Ammon's horn (tissue), 1 donor: ENCODE results near the gene MSI1.
"Not testable (repeated sequence)": the region's sequence is repeated elsewhere in the genome, so short reads cannot be mapped to it uniquely, and the experiment has no call there.

Experiments
- DNase-seq: peaks from one replicate; pipeline ENCODE4 v3.0.0-alpha.2; 2016; ENCODE audit warnings: low spot score

Gene MSI1

GRCh38 chr12:120356567-120357030 lies 12.4 kb downstream of the MSI1 start:
- peak; percentile 91 for DNase-seq

GRCh38 chr12:120353556-120354317 lies 15.2 kb downstream of the MSI1 start:
- DNase-seq, result no peak

GRCh38 chr12:120353136-120353535 lies 15.8 kb downstream of the MSI1 start:
- DNase-seq, result no peak

GRCh38 chr12:120352117-120352516 lies 16.8 kb downstream of the MSI1 start:
- DNase-seq, result no peak

GRCh38 chr12:120350576-120351350 lies 18.2 kb downstream of the MSI1 start:
- no peak for DNase-seq

GRCh38 chr12:120347766-120348165 lies 21.2 kb downstream of the MSI1 start:
- no peak for DNase-seq

- DNase-seq, result no peak
These were observed 22.3 kb downstream of the MSI1 start for GRCh38 chr12:120346681-120347080.

- DNase-seq, result no peak
These were observed 22.9 kb downstream of the MSI1 start for GRCh38 chr12:120346031-120346430.

GRCh38 chr12:120343692-120344091 lies 25.3 kb downstream of the MSI1 start:
- DNase-seq, result no peak

GRCh38 chr12:120343039-120343537 lies 25.9 kb downstream of the MSI1 start:
- no peak for DNase-seq

GRCh38 chr12:120342175-120343038 lies 26.6 kb downstream of the MSI1 start:
- no peak for DNase-seq

GRCh38 chr12:120339256-120339655 lies 29.7 kb downstream of the MSI1 start:
- DNase-seq, result no peak

- no peak for DNase-seq
These were observed 31.2 kb downstream of the MSI1 start for GRCh38 chr12:120337730-120338129.

- not testable (repeated sequence) for DNase-seq
These were observed 32.6 kb downstream of the MSI1 start for GRCh38 chr12:120336392-120336791.

- not testable (repeated sequence) for DNase-seq
These were observed 33.5 kb downstream of the MSI1 start for GRCh38 chr12:120335447-120335846.

GRCh38 chr12:120332523-120332922 lies 36.4 kb downstream of the MSI1 start:
- DNase-seq, result no peak

- DNase-seq, result no peak
These were observed 36.9 kb downstream of the MSI1 start for GRCh38 chr12:120332041-120332440.

GRCh38 chr12:120331390-120331789 lies 37.6 kb downstream of the MSI1 start:
- DNase-seq, result no peak

- DNase-seq, result no peak
These were observed 40.7 kb downstream of the MSI1 start for GRCh38 chr12:120328228-120328627.

GRCh38 chr12:120327593-120327992 lies 41.4 kb downstream of the MSI1 start, which contains the start of gene PLA2G1B:
PLA2G1B (minus strand) TSS chr12:120327779; CDS start chr12:120327753, 26 bp downstream.
- no peak for DNase-seq

- DNase-seq, result no peak
These were observed 44.0 kb downstream of the MSI1 start for GRCh38 chr12:120324841-120325417.

GRCh38 chr12:120323772-120324171 lies 45.2 kb downstream of the MSI1 start:
- no peak for DNase-seq
